GM12878 (cell line): ENCODE results near the gene TOM1L2. TPM values are rescaled to one million over a fixed set of nuclear protein-coding genes. Genes with fewer than 3 reads are reported as not detected.

Source experiments
- ATF3 ChIP-seq: IDR thresholded peaks from 2 replicates; pipeline ENCODE4 v1.6.1; 2011; ENCODE audit warnings: low read depth, mild to moderate bottlenecking, low read length, moderate library complexity, borderline replicate concordance; ENCODE audit errors: extremely low read depth
- EED ChIP-seq: sonication (generic); IDR thresholded peaks from 2 replicates; pipeline ENCODE4 v1.6.1; 2016; ENCODE audit warnings: antibody characterized with exemption, low read depth
- EGR1 ChIP-seq, 2 experiments: IDR thresholded peaks; 1 replicate in 1 of 2; 2 replicates in 1 of 2; pipeline ENCODE4 v1.6.1; 2011 to 2012; ENCODE audit warnings: low read depth in 2 of 2, low read length in 2 of 2, borderline replicate concordance in 1 of 2, mild to moderate bottlenecking in 1 of 2, moderate library complexity in 1 of 2
- FOXM1 ChIP-seq: IDR thresholded peaks from 2 replicates; pipeline ENCODE4 v1.6.1; 2012; ENCODE audit warnings: low read depth, mild to moderate bottlenecking, inconsistent platforms, low read length, moderate library complexity
- HDGF ChIP-seq: fragments of 450-650 bp; IDR thresholded peaks from 2 replicates; pipeline ENCODE4 v1.6.1; 2016; ENCODE audit warnings: antibody characterized with exemption
- MEF2B ChIP-seq: fragments of 450-650 bp; IDR thresholded peaks from 2 replicates; pipeline ENCODE4 v1.6.1; 2018; ENCODE audit warnings: mild to moderate bottlenecking, moderate library complexity; ENCODE audit not compliant: partially characterized antibody, poor library complexity, severe bottlenecking
- PML ChIP-seq: IDR thresholded peaks from 2 replicates; pipeline ENCODE4 v1.6.1; 2012; ENCODE audit warnings: low read length, inconsistent platforms
- POLR2AphosphoS5 ChIP-seq: IDR thresholded peaks from 2 replicates; pipeline ENCODE4 v1.6.1; 2011; ENCODE audit warnings: mild to moderate bottlenecking, low read length, inconsistent platforms
- RAD21 ChIP-seq: IDR thresholded peaks from 2 replicates; pipeline ENCODE4 v1.6.1; 2011; ENCODE audit warnings: mild to moderate bottlenecking, low read depth, low read length, moderate library complexity; ENCODE audit not compliant: insufficient read depth
- RBBP5 ChIP-seq: fragments of 200-600 bp; sonication (generic); conservative IDR thresholded peaks from 2 replicates; pipeline ENCODE4 v1.6.1; 2016
- REST ChIP-seq: IDR thresholded peaks from 2 replicates; pipeline ENCODE4 v1.6.1; 2012; ENCODE audit warnings: mild to moderate bottlenecking, low read depth, low read length
- SMARCA5 ChIP-seq: fragments of 450-650 bp; IDR thresholded peaks from 2 replicates; pipeline ENCODE4 v1.6.1; 2017; ENCODE audit warnings: mild to moderate bottlenecking
- STAT1 ChIP-seq: fragments of 450-650 bp; conservative IDR thresholded peaks from 2 replicates; pipeline ENCODE4 v1.6.1; 2014; ENCODE audit warnings: antibody characterized with exemption, mild to moderate bottlenecking
- STAT3 ChIP-seq: IDR thresholded peaks from 2 replicates; pipeline ENCODE4 v1.6.1; 2011; ENCODE audit warnings: low read depth, low read length, improper control_type of control experiment
- SUPT20H ChIP-seq: IDR thresholded peaks from 2 replicates; pipeline ENCODE4 v1.6.1; 2011; ENCODE audit warnings: low read depth, mild to moderate bottlenecking, low read length, moderate library complexity, borderline replicate concordance; ENCODE audit not compliant: control insufficient read depth
- YY1 ChIP-seq: IDR thresholded peaks from 2 replicates; pipeline ENCODE4 v1.6.1; 2011; ENCODE audit warnings: low read depth, mild to moderate bottlenecking, low read length
- ZBTB40 ChIP-seq: fragments of 450-650 bp; IDR thresholded peaks from 2 replicates; pipeline ENCODE4 v1.6.1; 2016; ENCODE audit warnings: mild to moderate bottlenecking, moderate library complexity, borderline replicate concordance
- polyA plus RNA-seq, 11 experiments: library from polyadenylated mRNA; depleted of rRNA in 4 of 11; unstranded in 6 of 11; stranded (reverse) in 5 of 11; fragments of >200 nt; fragmentation: Nextera tagmentation in 4 of 11; fragmentation: Illumina TruSeq in 1 of 11; extraction: Ambion mirVana in 4 of 11; extraction: Trizol in 1 of 11; gene quantifications; 1 replicate in 1 of 11; 2 replicates in 10 of 11; pipeline versions ENCODE4 v1.2.1 to v1.2.3, GENCODE V29; 2011 to 2016; ENCODE audit warnings: inconsistent platforms in 2 of 11, missing spikeins in 2 of 11, low read depth in 1 of 11
- total RNA-seq, 4 experiments: library from RNA; depleted of rRNA in 3 of 4; stranded (reverse); fragments of >200 nt in 3 of 4; fragmentation: Illumina TruSeq in 1 of 4; extraction: Trizol in 1 of 4; gene quantifications; 2 replicates each; pipeline versions ENCODE4 v1.2.1 to v1.2.3, GENCODE V29; 2013 to 2021
- TF ChIP-seq, protein P1 (sequence below), 3 experiments: IDR thresholded peaks in 2 of 3; conservative IDR thresholded peaks in 1 of 3; 2 replicates each; pipeline ENCODE4 v1.5.1; 2011; ENCODE audit warnings: low read depth in 3 of 3, low read length in 3 of 3, mild to moderate bottlenecking in 3 of 3, control low read depth in 2 of 3, moderate library complexity in 2 of 3, inconsistent platforms in 1 of 3, mixed read lengths in 1 of 3; ENCODE audit not compliant: control insufficient read depth in 2 of 3, insufficient read depth in 1 of 3; ENCODE audit errors: extremely low read depth in 1 of 3

The TOM1L2 gene
- total and polyA plus RNA-seq, 10 of the 15 experiments (the other 5 are each of a cell fraction or from before 2014, with no cell fraction given): 0.19 to 19.2 (median 8.1) TPM

- TF ChIP-seq HDGF (no peak), SMARCA5 (0 out of 2 replicates have a peak, but pooled peaks have one; percentile 64), REST (no peak), POLR2AphosphoS5 (no peak), STAT1 (no peak), PML (no peak), ZBTB40 (no peak), YY1 (no peak), ATF3 (no peak), EGR1 (IDR thresholded peaks at IDR 0.05; ENCODE audit: borderline replicate concordance in 1 of 2, low read depth in 2 of 2, low read length in 2 of 2) (0 out of 3 replicates have a peak, but pooled peaks of 1 of the 2 experiments have one; percentile 3), SUPT20H (no peak), EED (peak; percentile 56), RBBP5 (no peak), FOXM1 (0 out of 2 replicates have a peak, but pooled peaks have one; percentile 24), MEF2B (no peak), RAD21 (peak; percentile 28; the same call in 1 of the 2 replicates), STAT3 (no peak)
- TF ChIP-seq, protein P1, sequence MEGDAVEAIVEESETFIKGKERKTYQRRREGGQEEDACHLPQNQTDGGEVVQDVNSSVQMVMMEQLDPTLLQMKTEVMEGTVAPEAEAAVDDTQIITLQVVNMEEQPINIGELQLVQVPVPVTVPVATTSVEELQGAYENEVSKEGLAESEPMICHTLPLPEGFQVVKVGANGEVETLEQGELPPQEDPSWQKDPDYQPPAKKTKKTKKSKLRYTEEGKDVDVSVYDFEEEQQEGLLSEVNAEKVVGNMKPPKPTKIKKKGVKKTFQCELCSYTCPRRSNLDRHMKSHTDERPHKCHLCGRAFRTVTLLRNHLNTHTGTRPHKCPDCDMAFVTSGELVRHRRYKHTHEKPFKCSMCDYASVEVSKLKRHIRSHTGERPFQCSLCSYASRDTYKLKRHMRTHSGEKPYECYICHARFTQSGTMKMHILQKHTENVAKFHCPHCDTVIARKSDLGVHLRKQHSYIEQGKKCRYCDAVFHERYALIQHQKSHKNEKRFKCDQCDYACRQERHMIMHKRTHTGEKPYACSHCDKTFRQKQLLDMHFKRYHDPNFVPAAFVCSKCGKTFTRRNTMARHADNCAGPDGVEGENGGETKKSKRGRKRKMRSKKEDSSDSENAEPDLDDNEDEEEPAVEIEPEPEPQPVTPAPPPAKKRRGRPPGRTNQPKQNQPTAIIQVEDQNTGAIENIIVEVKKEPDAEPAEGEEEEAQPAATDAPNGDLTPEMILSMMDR (IDR thresholded peaks at IDR 0.05 in 2 of 3, conservative IDR thresholded peaks at IDR 0.05 in 1 of 3; ENCODE audit: control insufficient read depth in 2 of 3, extremely low read depth in 1 of 3, insufficient read depth in 1 of 3, low read depth in 3 of 3, low read length in 3 of 3): no peak
Measured at GRCh38 chr17:17808706-17809432, 163.3 kb downstream of the TOM1L2 start (continued).
